Retinal pigment epithelial cell (primary cell): ENCODE measurements around the gene MCEMP1.

ENCODE experiments used
- DNase-seq: peaks from one replicate; pipeline ENCODE4 v3.0.0-alpha.2; 2010; ENCODE audit warnings: low read depth
- H3K4me3 ChIP-seq: 2 replicates; pipeline ENCODE4 v1.5.1; 2011; ENCODE audit warnings: mild to moderate bottlenecking, low read length, control low read depth, moderate library complexity
- CTCF ChIP-seq: conservative IDR thresholded peaks from 2 replicates; pipeline ENCODE4 v1.5.1; 2011; ENCODE audit warnings: low read depth, low read length, control low read depth, inconsistent platforms

The MCEMP1 gene

GRCh38 chr19:7645163-7645562 is 31.7 kb upstream of the MCEMP1 start:
- no peak for DNase-seq

GRCh38 chr19:7645656-7646425 is 31.0 kb upstream of the MCEMP1 start:
- no peak for DNase-seq
- no peak overlapping the region for H3K4me3 ChIP-seq
- no peak for TF ChIP-seq CTCF

More at GRCh38 chr19:7645163-7645562, 31.7 kb upstream of the MCEMP1 start:
- no peak overlapping the region for H3K4me3 ChIP-seq
- no peak for TF ChIP-seq CTCF

GRCh38 chr19:7646426-7646700 is 30.5 kb upstream of the MCEMP1 start:
- H3K4me3 ChIP-seq: no peak overlapping the region
- no peak for DNase-seq
- TF ChIP-seq CTCF: no peak

GRCh38 chr19:7647156-7647555 is 29.7 kb upstream of the MCEMP1 start:
- no peak overlapping the region for H3K4me3 ChIP-seq
- no peak for TF ChIP-seq CTCF
- DNase-seq: no peak

- no peak for DNase-seq
- no peak overlapping the region for H3K4me3 ChIP-seq
- TF ChIP-seq CTCF: no peak
Measured at GRCh38 chr19:7648265-7649014, 28.4 kb upstream of the MCEMP1 start.

GRCh38 chr19:7650148-7650547 is 26.7 kb upstream of the MCEMP1 start:
- TF ChIP-seq CTCF: no peak
- no peak overlapping the region for H3K4me3 ChIP-seq
- no peak for DNase-seq
